IMR-90 (cell line): Measurements from ENCODE around the gene STON2. TPM values are rescaled to one million over a fixed set of nuclear protein-coding genes. Genes with fewer than 3 reads are reported as not detected.

Experiments
- ATAC-seq: fragments of 200-7000 bp; cut with Tn5 transposase; 2 replicates; pipeline ENCODE4 v1.9.1; 2020; ENCODE audit warnings: low read depth, mild to moderate bottlenecking, moderate library complexity
- BruUV-seq: library from RNA; stranded (reverse); fragments of 400-500 nt; replicated peaks from 2 replicates; lab custom pipeline; 2021; lab: Mats Ljungman, UMichigan
- CTCF ChIA-PET: fragments of 300-600 bp; formaldehyde crosslinking; extraction: SDS; loops from one replicate; lab custom pipeline; 2021; ENCODE audit warnings: antibody characterized with exemption; lab: Yijun Ruan, JAX
- POLR2A ChIA-PET: fragments of 300-600 bp; sonication (Branson Sonifier 250); formaldehyde crosslinking; loops from one replicate; lab custom pipeline; 2022; ENCODE audit warnings: antibody characterized with exemption; ENCODE audit not compliant: unreplicated experiment; lab: Charles Lee
- DNase-seq: peaks from one replicate; pipeline ENCODE4 v3.0.0; 2013
- H2AFZ ChIP-seq: replicated peaks from 2 replicates; pipeline ENCODE3; 2013; ENCODE audit warnings: low read length, mild to moderate bottlenecking; ENCODE audit not compliant: poor library complexity
- H2AK5ac ChIP-seq: 2 replicates; pipeline ENCODE4 v1.6.1; 2013; ENCODE audit warnings: low read depth, low read length, inconsistent platforms
- H2AK9ac ChIP-seq: replicated peaks from 2 replicates; pipeline ENCODE3; 2013; ENCODE audit warnings: mild to moderate bottlenecking, low read depth, low read length, moderate library complexity; ENCODE audit not compliant: poor library complexity
- H2BK120ac ChIP-seq: 2 replicates; pipeline ENCODE4 v1.6.1; 2013; ENCODE audit warnings: low read depth, low read length, inconsistent platforms
- H2BK15ac ChIP-seq: 3 replicates; pipeline ENCODE4 v1.6.1; 2013; ENCODE audit warnings: low read depth, low read length, inconsistent platforms
- H2BK20ac ChIP-seq: 2 replicates; pipeline ENCODE4 v1.6.1; 2013; ENCODE audit warnings: low read depth, mild to moderate bottlenecking, inconsistent platforms, low read length, moderate library complexity
- H2BK5ac ChIP-seq: 2 replicates; pipeline ENCODE4 v1.6.1; 2013; ENCODE audit warnings: mild to moderate bottlenecking, low read depth, low read length, inconsistent platforms; ENCODE audit not compliant: poor library complexity, severe bottlenecking
- H3K14ac ChIP-seq: replicated peaks from 2 replicates; pipeline ENCODE4 v1.6.1; 2013; ENCODE audit warnings: low read depth, low read length, inconsistent platforms
- H3K18ac ChIP-seq: 2 replicates; pipeline ENCODE4 v1.6.1; 2013; ENCODE audit warnings: low read depth, low read length, control low read depth
- H3K23ac ChIP-seq: 2 replicates; pipeline ENCODE4 v1.6.1; 2013; ENCODE audit warnings: low read depth, low read length, inconsistent platforms
- H3K27ac ChIP-seq: 2 replicates; pipeline ENCODE4 v1.5.1; 2013; ENCODE audit warnings: mild to moderate bottlenecking, control low read depth, low read length; ENCODE audit not compliant: insufficient read depth
- H3K27me3 ChIP-seq: 2 replicates; pipeline ENCODE4 v1.6.1; 2013; ENCODE audit warnings: low read length; ENCODE audit not compliant: control insufficient read depth, insufficient read depth
- H3K36me3 ChIP-seq: 2 replicates; pipeline ENCODE4 v1.6.1; 2013; ENCODE audit warnings: low read length, mixed read lengths; ENCODE audit not compliant: control insufficient read depth, insufficient read depth
- H3K4ac ChIP-seq: 2 replicates; pipeline ENCODE4 v1.6.1; 2013; ENCODE audit warnings: low read depth, low read length, inconsistent platforms
- H3K4me1 ChIP-seq: 2 replicates; pipeline ENCODE4 v1.6.1; 2013; ENCODE audit warnings: low read length, mixed read lengths; ENCODE audit not compliant: control insufficient read depth, insufficient read depth
- H3K4me2 ChIP-seq: 2 replicates; pipeline ENCODE4 v1.6.1; 2013; ENCODE audit warnings: low read depth, mild to moderate bottlenecking, control low read depth, low read length, moderate library complexity
- H3K4me3 ChIP-seq: 2 replicates; pipeline ENCODE4 v1.5.1; 2013; ENCODE audit warnings: low read depth, mild to moderate bottlenecking, control low read depth, low read length, moderate library complexity; ENCODE audit not compliant: insufficient read depth
- H3K56ac ChIP-seq: 2 replicates; pipeline ENCODE4 v1.6.1; 2013; ENCODE audit warnings: low read length, inconsistent platforms; ENCODE audit not compliant: insufficient read depth; ENCODE audit errors: extremely low read depth
- H3K79me1 ChIP-seq, 2 experiments: 2 replicates each; pipeline ENCODE4 v1.6.1; 2013; ENCODE audit warnings: low read length in 2 of 2, inconsistent platforms in 1 of 2, low read depth in 1 of 2
- H3K9ac ChIP-seq: 2 replicates; pipeline ENCODE4 v1.6.1; 2013; ENCODE audit warnings: low read depth, low read length, control low read depth
- H3K9me1 ChIP-seq: 2 replicates; pipeline ENCODE4 v1.6.1; 2013; ENCODE audit warnings: low read length, inconsistent platforms; ENCODE audit not compliant: insufficient read depth
- H3K9me3 ChIP-seq: 2 replicates; pipeline ENCODE4 v1.6.1; 2013; ENCODE audit warnings: low read length; ENCODE audit not compliant: control insufficient read depth, insufficient read depth
- H4K20me1 ChIP-seq: 2 replicates; pipeline ENCODE4 v1.6.1; 2013; ENCODE audit warnings: low read length, inconsistent platforms; ENCODE audit not compliant: insufficient read depth
- H4K5ac ChIP-seq: 2 replicates; pipeline ENCODE4 v1.6.1; 2013; ENCODE audit warnings: mild to moderate bottlenecking, low read depth, low read length, control low read depth
- H4K8ac ChIP-seq, 2 experiments: 2 replicates each; pipeline ENCODE4 v1.6.1; 2013; ENCODE audit warnings: low read depth in 2 of 2, low read length in 2 of 2, control low read depth in 1 of 2, inconsistent platforms in 1 of 2
- H4K91ac ChIP-seq: 2 replicates; pipeline ENCODE4 v1.6.1; 2013; ENCODE audit warnings: low read depth, low read length, inconsistent platforms; ENCODE audit not compliant: insufficient read depth
- BHLHE40 ChIP-seq: fragments of 150-350 bp; IDR thresholded peaks from 2 replicates; pipeline ENCODE4 v1.6.1; 2016; ENCODE audit warnings: mild to moderate bottlenecking, low read depth, low read length
- CEBPB ChIP-seq: IDR thresholded peaks from 2 replicates; pipeline ENCODE4 v1.6.1; 2012; ENCODE audit warnings: low read depth, low read length, improper control_type of control experiment
- CHD1 ChIP-seq: IDR thresholded peaks from 2 replicates; pipeline ENCODE4 v1.6.1; 2012; ENCODE audit warnings: low read depth, low read length, improper control_type of control experiment
- MAFK ChIP-seq: IDR thresholded peaks from 2 replicates; pipeline ENCODE4 v1.6.1; 2012; ENCODE audit warnings: low read depth, low read length, improper control_type of control experiment
- MAZ ChIP-seq: IDR thresholded peaks from 2 replicates; pipeline ENCODE4 v1.6.1; 2012; ENCODE audit warnings: low read depth, mild to moderate bottlenecking, low read length, improper control_type of control experiment, moderate library complexity, borderline replicate concordance
- NFE2L2 ChIP-seq: fragments of 150-350 bp; IDR thresholded peaks from 2 replicates; pipeline ENCODE4 v1.6.1; 2016; ENCODE audit warnings: low read depth, mild to moderate bottlenecking, low read length
- POLR2A ChIP-seq: IDR thresholded peaks from 2 replicates; pipeline ENCODE4 v1.6.1; 2012; ENCODE audit warnings: mild to moderate bottlenecking, low read depth, low read length
- SMC3 ChIP-seq: fragments of 150-350 bp; IDR thresholded peaks from 2 replicates; pipeline ENCODE4 v1.6.1; 2016; ENCODE audit warnings: low read depth, mild to moderate bottlenecking, antibody characterized with exemption, low read length, moderate library complexity
- WGBS, 2 experiments: methylation state at CpG; one replicate each; pipeline versions ENCODE4 v1.1.5 to v1.1.7; 2013; ENCODE audit warnings: missing lambda C conversion rate in 2 of 2; ENCODE audit not compliant: insufficient read length in 1 of 2; ENCODE audit errors: extremely low coverage in 2 of 2; 5-methylcytosine and 5-hydroxymethylcytosine counted together
- dilution Hi-C: fragments of 300-500 bp; cut with HindIII; formaldehyde crosslinking; loops from one replicate; pipeline ENCODE4 v1.14.3; 2018; ENCODE audit warnings: low sequenced_read_pairs; ENCODE audit not compliant: unreplicated experiment
- in situ Hi-C: fragments of 300-500 bp; cut with MboI; formaldehyde crosslinking; loops from 3 replicates; pipeline ENCODE4 v1.14.3; 2019; ENCODE audit warnings: low sequenced_read_pairs, inconsistent platforms, mixed read lengths
- intact Hi-C: fragments of 100-400 bp; cut with micrococcal nuclease; formaldehyde crosslinking; loops from 2 replicates; pipeline ENCODE4 v1.10.0; 2022
- polyA plus RNA-seq, 3 experiments: library from polyadenylated mRNA; depleted of rRNA; stranded (reverse); fragments of >200 nt; gene quantifications; 2 replicates each; pipeline ENCODE4 v1.2.3, GENCODE V29; 2012; ENCODE audit warnings: low replicate concordance in 1 of 3
- total RNA-seq: library from RNA; depleted of rRNA; stranded (reverse); fragments of >200 nt; gene quantifications from 2 replicates; pipeline ENCODE4 v1.2.3, GENCODE V29; 2012
- TF ChIP-seq, protein P1 (sequence below): fragments of 150-350 bp; IDR thresholded peaks from 2 replicates; pipeline ENCODE4 v1.6.1; 2017; ENCODE audit warnings: mild to moderate bottlenecking, antibody characterized with exemption, low read length, low read depth

STON2 gene
- total and polyA plus RNA-seq, 2 of the 4 experiments (the other 2 are of a cell fraction) = not detected

DNA sequence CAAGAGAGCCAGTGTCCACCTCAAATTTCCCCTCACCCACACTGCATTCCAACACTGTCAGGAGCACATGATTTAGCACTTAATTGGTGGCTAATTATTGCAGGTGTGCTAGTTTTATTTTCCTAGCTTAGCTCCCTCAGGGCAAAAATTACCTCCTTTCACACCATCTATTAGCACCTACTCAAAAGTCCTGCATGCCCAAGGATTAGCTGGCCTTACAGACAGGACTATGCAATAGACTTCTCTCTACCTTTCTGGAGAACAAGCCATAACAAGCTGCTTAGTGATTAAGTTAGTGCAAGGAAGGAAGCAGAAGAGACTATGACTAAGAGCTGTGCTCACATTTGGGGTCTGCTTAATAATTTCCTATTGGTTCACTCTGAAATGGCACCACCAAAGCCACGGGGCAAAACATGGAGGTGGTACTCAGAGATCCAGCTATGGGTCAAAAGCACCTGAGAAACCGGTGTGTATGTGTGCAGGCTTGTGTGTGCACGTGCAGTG, 69.5 kb downstream of the STON2 start:
- Histone ChIP-seq H2BK20ac (no peak overlapping the region), H3K27ac (no peak overlapping the region), H3K23ac (no peak overlapping the region), H2AK9ac (no peak overlapping the region), H3K4me2 (no peak overlapping the region), H3K9ac (no peak overlapping the region), H3K18ac (no peak overlapping the region), H3K4me3 (no peak overlapping the region), H2AFZ (no peak overlapping the region), H2BK120ac (no peak overlapping the region), H3K56ac (no peak overlapping the region), H4K20me1 (no peaks in the 10 kb centered on the region), H3K9me1 (no peaks in the 10 kb centered on the region), H2BK5ac (no peak overlapping the region), H2AK5ac (no peak overlapping the region), H3K27me3 (no peaks in the 10 kb centered on the region), H3K14ac (no peak overlapping the region), H3K4ac (no peak overlapping the region), H4K5ac (no peak overlapping the region), H2BK15ac (no peak overlapping the region), H3K9me3 (0 out of 2 replicates have a peak, but pooled peaks cover 2% of the 10 kb centered on the region), H3K4me1 (no peaks in the 10 kb centered on the region), H3K36me3 (no peaks in the 10 kb centered on the region), H4K8ac (no peak overlapping the region), H3K79me1 (no peaks in the 10 kb centered on the region), H4K91ac (no peak overlapping the region)
- whole genome bisulfite sequencing, 2 experiments = no CpG with 5 or more reads among the region's 3 CpGs
- DNase-seq (no peak), ATAC-seq (no peak)
- dilution Hi-C loops = no loop called here
- no TSS peak for BruUV-seq
- in situ Hi-C loops = no loop called here
- POLR2A ChIA-PET = no interaction called here
- no peak for TF ChIP-seq POLR2A
- TF ChIP-seq CEBPB = no peak
- no peak for TF ChIP-seq MAZ
- TF ChIP-seq, protein P1, sequence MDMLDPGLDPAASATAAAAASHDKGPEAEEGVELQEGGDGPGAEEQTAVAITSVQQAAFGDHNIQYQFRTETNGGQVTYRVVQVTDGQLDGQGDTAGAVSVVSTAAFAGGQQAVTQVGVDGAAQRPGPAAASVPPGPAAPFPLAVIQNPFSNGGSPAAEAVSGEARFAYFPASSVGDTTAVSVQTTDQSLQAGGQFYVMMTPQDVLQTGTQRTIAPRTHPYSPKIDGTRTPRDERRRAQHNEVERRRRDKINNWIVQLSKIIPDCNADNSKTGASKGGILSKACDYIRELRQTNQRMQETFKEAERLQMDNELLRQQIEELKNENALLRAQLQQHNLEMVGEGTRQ = no peak
- no peak for TF ChIP-seq NFE2L2
- no peak for TF ChIP-seq MAFK
- TF ChIP-seq SMC3 = no peak
- TF ChIP-seq CHD1 = no peak
- no peak for TF ChIP-seq BHLHE40
- intact Hi-C loops = no loop called here
- CTCF ChIA-PET = interaction anchor here (0.5 kb wide), 1 partner anchor 58 kb away, joined by 3 read pairs; no protein-coding TSS in a partner anchor
